ENCODE results near the gene AXIN1.
A peak's percentile ranks its signal among the peaks of the same experiment; 100 is the strongest.

The AXIN1 gene

DNA sequence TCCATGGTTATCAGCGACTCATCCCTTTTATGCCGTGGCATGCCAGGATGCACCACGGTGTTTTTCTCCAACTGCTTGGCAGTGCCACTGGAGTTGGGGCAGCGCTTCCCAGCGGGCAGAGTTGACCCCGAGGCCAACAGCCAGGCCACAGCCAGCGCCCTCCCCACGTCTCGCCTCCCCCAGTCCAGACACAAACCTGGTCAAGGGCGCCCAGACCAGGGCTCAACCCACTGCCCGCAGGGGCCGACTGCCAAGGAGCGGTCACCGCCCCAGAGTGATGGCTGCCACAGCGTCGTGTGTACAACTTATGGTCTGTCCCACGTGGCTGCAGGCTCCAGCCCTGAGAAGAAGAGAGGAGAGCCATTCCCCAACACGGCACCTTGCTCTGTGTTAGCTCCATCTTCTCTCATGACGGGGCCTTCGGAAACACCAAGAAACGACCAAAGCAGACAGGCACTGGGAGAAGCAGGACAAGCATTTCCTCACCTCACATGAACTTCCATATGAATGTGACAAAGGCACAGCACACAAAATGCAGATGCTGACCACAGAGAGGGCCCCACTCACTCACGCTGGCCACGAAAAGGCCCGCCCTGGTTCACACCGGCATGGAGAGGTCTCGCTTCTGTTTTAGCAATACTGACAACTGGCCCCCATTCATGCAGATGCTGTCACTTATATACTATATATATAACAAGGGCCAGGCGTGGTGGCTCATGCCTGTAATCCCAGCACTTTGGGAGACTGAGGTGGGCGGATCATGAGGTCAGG is 27.0 kb downstream of the AXIN1 start:
- Histone ChIP-seq H3K4me1 (ENCODE audit: control insufficient read depth, insufficient read depth, low read length) (peaks cover 41% of the 10 kb centered on the region), H3K9ac (ENCODE audit: low read length) (peak overlapping the region; percentile 48), H3K27me3 (ENCODE audit: control insufficient read depth, insufficient read depth, low read length) (no peaks in the 10 kb centered on the region), H3K4me3 (ENCODE audit: low read length) (no peak overlapping the region), H3K36me3 (ENCODE audit: control insufficient read depth, insufficient read depth, low read length) (no peaks in the 10 kb centered on the region), H3K9me3 (ENCODE audit: control insufficient read depth, low read length) (no peaks in the 10 kb centered on the region)

DNA sequence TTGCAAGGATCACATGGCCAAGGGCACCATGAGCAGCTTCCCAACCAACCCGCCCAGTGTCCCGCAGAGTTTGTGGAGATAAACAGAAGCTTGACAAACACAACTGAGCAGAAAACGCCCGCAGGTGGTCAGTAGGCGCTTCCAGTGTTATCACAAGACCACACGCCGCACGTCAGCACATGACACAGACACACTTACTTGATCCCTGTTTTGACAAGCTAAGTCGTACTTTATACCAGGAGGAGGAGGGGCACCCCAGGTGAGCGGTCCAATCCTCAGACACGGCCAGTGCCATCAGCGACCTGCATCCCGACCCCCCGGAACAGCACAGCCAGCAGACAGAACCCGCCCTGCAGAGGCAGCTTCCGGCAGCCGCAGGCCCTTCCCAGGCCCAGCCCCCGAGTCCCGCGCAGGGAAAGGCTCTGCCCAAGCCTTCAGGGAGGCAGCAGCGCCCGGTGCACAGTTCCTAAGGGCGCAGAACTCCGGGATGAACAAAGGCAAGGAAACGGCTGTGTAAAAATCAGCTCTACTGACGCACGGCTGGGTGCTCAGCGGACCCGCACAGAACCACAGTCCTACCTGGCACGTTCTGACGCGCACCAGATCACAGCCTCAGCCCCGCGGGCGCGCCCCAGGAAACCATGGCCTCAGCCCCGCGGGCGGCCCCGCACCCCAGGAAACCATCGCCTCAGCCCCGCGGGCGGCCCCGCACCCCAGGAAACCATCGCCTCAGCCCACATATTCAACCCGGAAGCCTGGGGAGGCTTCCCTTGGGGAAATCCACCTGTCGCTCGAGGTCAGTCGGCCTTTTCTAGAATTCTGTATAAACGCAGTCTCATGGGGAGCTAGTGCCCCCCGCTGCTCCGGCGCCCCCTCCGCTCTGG is 27.8 kb downstream of the AXIN1 start:
- H3K9ac ChIP-seq (ENCODE audit: low read length), result peak overlapping the region; percentile 48
- no peaks in the 10 kb centered on the region for H3K27me3 ChIP-seq (ENCODE audit: control insufficient read depth, insufficient read depth, low read length)
- no peaks in the 10 kb centered on the region for H3K36me3 ChIP-seq (ENCODE audit: control insufficient read depth, insufficient read depth, low read length)
- no peaks in the 10 kb centered on the region for H3K9me3 ChIP-seq (ENCODE audit: control insufficient read depth, low read length)
- H3K4me1 ChIP-seq (ENCODE audit: control insufficient read depth, insufficient read depth, low read length), result peaks cover 41% of the 10 kb centered on the region
- no peak overlapping the region for H3K4me3 ChIP-seq (ENCODE audit: low read length)

DNA sequence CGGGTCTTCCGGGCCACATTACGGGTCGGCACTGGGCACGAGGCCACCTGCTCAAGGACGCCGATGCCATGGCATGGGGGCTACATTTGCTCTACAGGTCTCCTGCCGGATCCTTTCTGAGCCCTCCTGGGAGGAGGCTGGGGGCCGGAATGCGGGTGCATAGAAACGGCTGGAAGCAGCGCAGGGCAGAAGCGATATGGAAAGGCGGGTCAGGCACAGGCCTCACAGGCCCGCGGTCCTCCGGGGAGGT is 28.4 kb downstream of the AXIN1 start:
- H3K4me1 ChIP-seq (ENCODE audit: control insufficient read depth, insufficient read depth, low read length), result peaks cover 41% of the 10 kb centered on the region
- no peaks in the 10 kb centered on the region for H3K9me3 ChIP-seq (ENCODE audit: control insufficient read depth, low read length)
- no peak overlapping the region for H3K9ac ChIP-seq (ENCODE audit: low read length)
- H3K27me3 ChIP-seq (ENCODE audit: control insufficient read depth, insufficient read depth, low read length), result no peaks in the 10 kb centered on the region
- H3K36me3 ChIP-seq (ENCODE audit: control insufficient read depth, insufficient read depth, low read length), result no peaks in the 10 kb centered on the region
- no peak overlapping the region for H3K4me3 ChIP-seq (ENCODE audit: low read length)

DNA sequence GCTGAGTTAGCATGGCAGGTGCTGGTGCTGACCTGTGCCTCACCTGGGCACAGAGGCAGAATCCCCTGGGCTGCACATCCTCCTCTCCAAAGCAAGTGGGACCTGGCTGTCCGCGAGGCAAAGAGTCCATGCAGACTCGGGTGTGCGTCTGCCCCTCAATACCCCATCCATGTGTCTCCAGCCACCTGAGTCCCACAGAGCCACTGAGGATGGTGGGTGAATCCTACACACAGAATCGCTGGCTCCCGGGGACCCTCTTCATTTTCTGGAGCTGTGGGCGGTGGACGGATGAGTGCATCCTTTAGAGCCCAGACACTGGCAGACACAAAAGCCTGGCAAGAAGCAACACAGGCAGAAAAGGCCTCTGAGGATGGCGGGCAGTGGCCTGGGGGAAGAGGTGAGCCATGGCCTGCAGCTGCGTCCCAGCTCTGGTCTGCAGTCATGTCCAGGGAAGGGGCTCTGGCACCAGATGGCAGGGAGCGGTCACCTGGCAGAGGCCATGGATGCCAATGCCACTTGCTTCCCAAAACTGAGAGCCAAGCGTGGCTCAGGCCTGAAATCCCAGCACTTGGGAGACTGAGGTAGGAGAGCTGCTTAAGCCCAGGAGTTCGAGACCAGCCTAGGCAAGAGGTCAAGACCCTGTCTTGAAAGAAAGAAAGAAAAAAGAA is 29.9 kb downstream of the AXIN1 start:
- Histone ChIP-seq H3K4me1 (ENCODE audit: control insufficient read depth, insufficient read depth, low read length) (peaks cover 35% of the 10 kb centered on the region), H3K4me3 (ENCODE audit: low read length) (no peak overlapping the region), H3K36me3 (ENCODE audit: control insufficient read depth, insufficient read depth, low read length) (no peaks in the 10 kb centered on the region), H3K9ac (ENCODE audit: low read length) (no peak overlapping the region), H3K27me3 (ENCODE audit: control insufficient read depth, insufficient read depth, low read length) (no peaks in the 10 kb centered on the region), H3K9me3 (ENCODE audit: control insufficient read depth, low read length) (no peaks in the 10 kb centered on the region)

DNA sequence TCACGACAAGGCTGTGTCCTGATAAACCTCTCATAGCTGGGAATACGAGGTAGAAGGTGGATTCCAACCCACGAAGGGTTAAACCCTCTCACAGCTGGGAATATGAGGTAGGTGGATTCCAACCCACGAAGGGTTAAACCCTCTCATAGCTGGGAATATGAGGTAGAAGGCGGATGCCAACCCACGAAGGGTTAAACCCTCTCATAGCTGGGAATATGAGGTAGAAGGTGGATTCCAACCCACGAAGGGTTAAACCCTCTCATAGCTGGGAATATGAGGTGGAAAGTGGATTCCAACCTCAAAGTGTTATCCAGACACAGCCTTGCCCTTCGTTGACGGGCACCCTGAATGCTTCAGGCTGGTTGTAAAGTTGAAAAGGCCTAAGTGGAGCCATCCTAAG is 31.0 kb downstream of the AXIN1 start:
- Histone ChIP-seq H3K4me1 (ENCODE audit: control insufficient read depth, insufficient read depth, low read length) (peaks cover 27% of the 10 kb centered on the region), H3K36me3 (ENCODE audit: control insufficient read depth, insufficient read depth, low read length) (no peaks in the 10 kb centered on the region), H3K9ac (ENCODE audit: low read length) (no peak overlapping the region), H3K27me3 (ENCODE audit: control insufficient read depth, insufficient read depth, low read length) (no peaks in the 10 kb centered on the region), H3K4me3 (ENCODE audit: low read length) (no peak overlapping the region), H3K9me3 (ENCODE audit: control insufficient read depth, low read length) (no peaks in the 10 kb centered on the region)

DNA sequence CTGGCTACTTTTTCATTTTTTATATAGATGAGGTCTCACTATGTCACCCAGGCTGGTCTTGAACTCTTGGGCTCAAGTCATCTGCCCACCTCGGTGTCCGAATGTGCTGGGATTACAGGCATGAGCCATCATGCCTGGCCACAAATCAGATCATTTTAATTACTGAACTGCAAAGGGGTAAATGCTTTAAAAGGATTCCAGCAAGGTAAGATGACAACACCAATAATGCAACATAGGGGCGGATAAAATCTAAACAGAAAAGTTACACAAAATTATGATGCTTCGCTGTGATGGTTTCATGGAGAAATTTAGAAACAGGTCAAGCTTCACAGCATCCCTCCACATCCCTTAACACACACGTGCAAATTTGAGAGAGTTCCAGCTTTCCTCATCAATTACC is 32.3 kb downstream of the AXIN1 start:
- H3K27me3 ChIP-seq (ENCODE audit: control insufficient read depth, insufficient read depth, low read length), result no peaks in the 10 kb centered on the region
- H3K9me3 ChIP-seq (ENCODE audit: control insufficient read depth, low read length), result no peaks in the 10 kb centered on the region
- H3K4me3 ChIP-seq (ENCODE audit: low read length), result no peak overlapping the region
- no peaks in the 10 kb centered on the region for H3K36me3 ChIP-seq (ENCODE audit: control insufficient read depth, insufficient read depth, low read length)
- no peak overlapping the region for H3K9ac ChIP-seq (ENCODE audit: low read length)
- H3K4me1 ChIP-seq (ENCODE audit: control insufficient read depth, insufficient read depth, low read length), result peaks cover 15% of the 10 kb centered on the region

DNA sequence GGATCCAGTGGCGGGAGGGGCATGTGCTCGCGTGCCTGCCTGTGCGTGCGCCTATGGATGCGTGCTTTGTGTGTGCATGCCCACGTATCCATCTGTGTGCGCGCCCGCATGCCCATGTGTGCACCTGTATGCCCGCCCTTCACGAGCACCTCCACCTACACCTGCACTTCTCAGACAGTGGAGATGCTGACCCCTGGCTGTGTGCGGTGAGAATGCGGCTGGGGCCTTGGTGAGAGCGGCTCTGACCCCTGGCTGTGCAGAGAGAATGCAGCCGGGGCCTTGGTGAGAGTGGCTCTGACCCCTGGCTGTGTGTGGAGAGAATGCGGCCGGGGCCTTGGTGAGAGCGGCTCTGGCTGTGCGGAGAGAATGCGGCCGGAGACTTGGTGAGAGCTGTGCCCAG is 33.9 kb downstream of the AXIN1 start:
- H3K36me3 ChIP-seq (ENCODE audit: control insufficient read depth, insufficient read depth, low read length), result peaks cover 7% of the 10 kb centered on the region
- no peaks in the 10 kb centered on the region for H3K9me3 ChIP-seq (ENCODE audit: control insufficient read depth, low read length)
- no peak overlapping the region for H3K4me3 ChIP-seq (ENCODE audit: low read length)
- no peak overlapping the region for H3K9ac ChIP-seq (ENCODE audit: low read length)
- H3K4me1 ChIP-seq (ENCODE audit: control insufficient read depth, insufficient read depth, low read length), result no peaks in the 10 kb centered on the region
- no peaks in the 10 kb centered on the region for H3K27me3 ChIP-seq (ENCODE audit: control insufficient read depth, insufficient read depth, low read length)

DNA sequence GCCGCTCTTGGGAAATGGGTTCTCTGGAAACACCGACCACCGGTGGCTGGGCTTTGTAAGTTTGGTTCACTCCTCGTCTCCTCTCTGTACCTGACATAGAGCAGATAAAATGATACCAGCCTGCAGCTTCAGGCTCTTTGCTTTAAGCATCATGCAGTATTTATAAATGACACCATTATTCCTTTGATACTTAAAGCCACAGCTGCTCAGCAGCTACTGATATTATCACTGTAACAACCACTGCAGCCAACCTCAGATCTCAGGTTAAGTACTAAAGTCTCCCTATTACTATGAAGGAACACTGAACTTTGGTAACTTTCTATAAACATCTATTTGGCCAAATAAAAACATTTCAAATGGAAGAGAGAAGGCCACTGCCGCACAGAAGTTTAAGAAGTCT is 34.9 kb downstream of the AXIN1 start:
- Histone ChIP-seq H3K27me3 (ENCODE audit: control insufficient read depth, insufficient read depth, low read length) (no peaks in the 10 kb centered on the region), H3K9me3 (ENCODE audit: control insufficient read depth, low read length) (no peaks in the 10 kb centered on the region), H3K4me1 (ENCODE audit: control insufficient read depth, insufficient read depth, low read length) (no peaks in the 10 kb centered on the region), H3K9ac (ENCODE audit: low read length) (no peak overlapping the region), H3K36me3 (ENCODE audit: control insufficient read depth, insufficient read depth, low read length) (peaks cover 15% of the 10 kb centered on the region), H3K4me3 (ENCODE audit: low read length) (no peak overlapping the region)

DNA sequence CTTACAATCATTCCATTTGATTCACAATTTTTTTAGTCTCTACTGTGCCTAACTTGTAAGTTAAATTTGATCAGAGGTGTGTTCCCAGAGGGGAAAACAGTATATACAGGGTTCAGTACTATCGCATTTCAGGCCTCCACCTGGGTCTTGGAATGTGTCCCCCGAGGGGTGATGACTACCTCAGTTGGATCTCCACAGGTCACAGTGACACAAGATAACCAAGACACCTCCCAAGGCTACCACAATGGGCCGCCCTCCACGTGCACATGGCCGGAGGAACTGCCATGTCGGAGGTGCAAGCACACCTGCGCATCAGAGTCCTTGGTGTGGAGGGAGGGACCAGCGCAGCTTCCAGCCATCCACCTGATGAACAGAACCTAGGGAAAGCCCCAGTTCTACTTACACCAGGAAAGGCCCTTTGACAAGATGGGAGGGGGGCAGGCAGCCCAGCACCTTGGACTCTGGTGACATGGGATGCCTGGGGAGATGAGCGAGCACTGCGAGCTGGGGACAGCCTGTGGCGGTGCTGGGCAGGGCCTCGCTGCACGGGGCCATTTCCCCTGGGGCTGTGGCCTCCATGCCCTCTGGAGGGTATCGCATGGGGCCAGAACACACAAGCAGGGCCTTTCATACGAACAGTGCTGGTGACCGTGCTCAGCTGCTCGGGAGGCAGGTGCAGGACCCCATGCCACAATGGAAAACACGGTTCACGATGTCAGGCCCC is 35.6 kb downstream of the AXIN1 start:
- H3K36me3 ChIP-seq (ENCODE audit: control insufficient read depth, insufficient read depth, low read length), result peaks cover 15% of the 10 kb centered on the region
- H3K4me3 ChIP-seq (ENCODE audit: low read length), result no peak overlapping the region
- no peaks in the 10 kb centered on the region for H3K27me3 ChIP-seq (ENCODE audit: control insufficient read depth, insufficient read depth, low read length)
- no peaks in the 10 kb centered on the region for H3K9me3 ChIP-seq (ENCODE audit: control insufficient read depth, low read length)
- H3K9ac ChIP-seq (ENCODE audit: low read length), result no peak overlapping the region
- no peaks in the 10 kb centered on the region for H3K4me1 ChIP-seq (ENCODE audit: control insufficient read depth, insufficient read depth, low read length)

DNA sequence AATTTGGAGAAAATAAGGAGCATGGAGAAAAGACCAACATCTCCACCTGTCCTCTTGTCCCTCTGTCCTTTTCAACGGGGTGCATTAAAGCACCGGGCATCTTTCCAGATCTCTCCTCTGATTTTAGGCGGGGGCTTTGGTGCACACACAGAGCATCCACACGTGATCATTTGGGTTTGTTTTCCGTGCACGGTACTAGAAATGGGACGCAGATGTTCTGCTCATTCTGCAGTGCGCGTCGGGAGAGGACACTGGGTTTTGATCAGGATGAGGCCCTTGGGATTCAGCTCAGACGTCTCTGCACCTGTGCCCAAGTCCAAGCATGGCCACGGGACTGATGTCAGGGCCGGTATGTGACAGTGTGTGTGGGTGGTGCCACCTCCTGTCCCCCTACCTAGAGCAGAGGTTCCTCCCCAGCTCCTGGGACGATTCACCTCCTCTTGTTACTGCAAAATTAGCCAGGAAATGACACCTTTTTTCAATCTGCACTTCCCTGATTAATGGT is 37.7 kb downstream of the AXIN1 start:
- peaks cover 15% of the 10 kb centered on the region for H3K36me3 ChIP-seq (ENCODE audit: control insufficient read depth, insufficient read depth, low read length)
- H3K9me3 ChIP-seq (ENCODE audit: control insufficient read depth, low read length), result no peaks in the 10 kb centered on the region
- H3K9ac ChIP-seq (ENCODE audit: low read length), result no peak overlapping the region
- no peak overlapping the region for H3K4me3 ChIP-seq (ENCODE audit: low read length)
- no peaks in the 10 kb centered on the region for H3K27me3 ChIP-seq (ENCODE audit: control insufficient read depth, insufficient read depth, low read length)
- H3K4me1 ChIP-seq (ENCODE audit: control insufficient read depth, insufficient read depth, low read length), result no peaks in the 10 kb centered on the region

DNA sequence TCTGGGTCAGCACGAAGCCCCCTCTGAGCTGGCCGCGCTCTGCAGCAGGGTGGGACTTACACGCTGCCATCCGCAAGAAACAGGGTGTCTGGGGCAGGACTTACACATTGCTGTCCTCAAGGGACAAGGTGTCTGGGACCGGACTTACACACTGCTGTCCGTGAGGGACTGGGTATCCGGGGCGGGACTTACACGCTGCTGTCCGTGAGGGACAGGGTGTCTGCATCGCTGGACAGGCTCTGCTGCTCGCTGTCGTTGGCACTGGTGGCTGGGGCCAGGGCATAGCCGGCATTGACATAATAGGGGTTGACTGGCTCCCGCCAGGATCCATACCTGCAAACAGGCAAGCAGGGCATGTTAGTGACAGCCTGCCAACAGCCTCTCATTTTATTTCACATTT is 38.2 kb downstream of the AXIN1 start:
- peaks cover 15% of the 10 kb centered on the region for H3K36me3 ChIP-seq (ENCODE audit: control insufficient read depth, insufficient read depth, low read length)

More for the DNA sequence above, 38.2 kb downstream of the AXIN1 start:
- Histone ChIP-seq H3K4me3 (ENCODE audit: low read length) (no peak overlapping the region), H3K9ac (ENCODE audit: low read length) (no peak overlapping the region), H3K27me3 (ENCODE audit: control insufficient read depth, insufficient read depth, low read length) (no peaks in the 10 kb centered on the region), H3K9me3 (ENCODE audit: control insufficient read depth, low read length) (no peaks in the 10 kb centered on the region), H3K4me1 (ENCODE audit: control insufficient read depth, insufficient read depth, low read length) (no peaks in the 10 kb centered on the region)

All from mucosa of stomach (tissue), 1 donor.